BJ (cell line): ENCODE measurements around the gene CFAP92. TPM values are rescaled to one million over a fixed set of nuclear protein-coding genes. Genes with fewer than 3 reads are reported as not detected.

ENCODE experiments used
- CTCF ChIA-PET: fragments of 350-600 bp; formaldehyde crosslinking; extraction: SDS; loops from one replicate; lab custom pipeline; 2021; ENCODE audit warnings: antibody characterized with exemption, inconsistent platforms; lab: Yijun Ruan, JAX
- POLR2A ChIA-PET: fragments of 300-600 bp; sonication (Branson Sonifier 250); formaldehyde crosslinking; extraction: SDS; loops from one replicate; lab custom pipeline; 2021; ENCODE audit warnings: antibody characterized with exemption; lab: Charles Lee
- DNase-seq: peaks from one replicate; pipeline ENCODE4 v3.0.0-alpha.2; 2011; ENCODE audit warnings: low read depth
- H3K27me3 ChIP-seq: 2 replicates; pipeline ENCODE4 v1.6.0; 2011; ENCODE audit warnings: low read length; ENCODE audit not compliant: control insufficient read depth, insufficient read depth
- H3K36me3 ChIP-seq: 2 replicates; pipeline ENCODE4 v1.5.1; 2011; ENCODE audit warnings: low read length; ENCODE audit not compliant: control insufficient read depth, insufficient read depth
- H3K4me3 ChIP-seq: 2 replicates; pipeline ENCODE4 v1.5.1; 2011; ENCODE audit warnings: low read depth, mild to moderate bottlenecking, control low read depth, low read length
- CTCF ChIP-seq: IDR thresholded peaks from 2 replicates; pipeline ENCODE4 v1.5.1; 2011; ENCODE audit warnings: low read depth, mild to moderate bottlenecking, control low read depth, inconsistent platforms, low read length, moderate library complexity; ENCODE audit not compliant: insufficient read depth
- polyA plus RNA-seq: library from polyadenylated mRNA; depleted of rRNA; stranded (reverse); fragments of >200 nt; gene quantifications from 2 replicates; pipeline ENCODE4 v1.2.3, GENCODE V29; 2011

Gene CFAP92
- polyA plus RNA-seq, 1 experiment: not detected

DNA sequence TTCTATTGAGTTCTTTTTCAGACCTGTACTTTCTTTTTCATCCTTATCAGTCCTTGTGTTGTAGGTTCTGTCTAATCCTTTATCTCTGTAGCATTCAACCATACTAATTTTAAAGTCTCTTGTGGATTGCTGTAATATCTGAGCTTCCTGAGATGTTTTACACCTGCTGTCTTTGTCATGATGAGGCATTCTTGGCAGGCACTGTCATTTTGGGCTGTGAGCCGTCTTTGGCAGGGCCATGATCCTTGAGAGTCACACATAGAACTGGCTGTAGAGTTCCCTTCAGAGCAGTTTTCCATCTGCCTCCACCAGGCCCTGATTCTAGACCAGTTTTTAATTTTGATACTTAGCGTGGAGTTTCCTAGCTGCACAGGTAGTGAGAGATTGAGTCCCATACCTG, 13.9 kb upstream of the CFAP92 start:
- ChIA-PET CTCF (interaction anchor here (0.8 to 1.1 kb wide), 2 partner anchors 9 to 12 kb away, joined by 3 read pairs; no protein-coding TSS in a partner anchor), POLR2A (no interaction called here)
- no peak for DNase-seq
- Histone ChIP-seq H3K4me3 (no peak overlapping the region), H3K27me3 (peaks cover 21% of the 10 kb centered on the region), H3K36me3 (no peaks in the 10 kb centered on the region)
- TF ChIP-seq CTCF: no peak

- no peak for TF ChIP-seq CTCF
- ChIA-PET CTCF (no interaction called here), POLR2A (no interaction called here)
- no peak overlapping the region for H3K4me3 ChIP-seq
- no peak for DNase-seq
- no peaks in the 10 kb centered on the region for H3K36me3 ChIP-seq
- H3K27me3 ChIP-seq: peaks cover 29% of the 10 kb centered on the region
Observed at GRCh38 chr3:129006864-129007263, 13.0 kb upstream of the CFAP92 start.

DNA sequence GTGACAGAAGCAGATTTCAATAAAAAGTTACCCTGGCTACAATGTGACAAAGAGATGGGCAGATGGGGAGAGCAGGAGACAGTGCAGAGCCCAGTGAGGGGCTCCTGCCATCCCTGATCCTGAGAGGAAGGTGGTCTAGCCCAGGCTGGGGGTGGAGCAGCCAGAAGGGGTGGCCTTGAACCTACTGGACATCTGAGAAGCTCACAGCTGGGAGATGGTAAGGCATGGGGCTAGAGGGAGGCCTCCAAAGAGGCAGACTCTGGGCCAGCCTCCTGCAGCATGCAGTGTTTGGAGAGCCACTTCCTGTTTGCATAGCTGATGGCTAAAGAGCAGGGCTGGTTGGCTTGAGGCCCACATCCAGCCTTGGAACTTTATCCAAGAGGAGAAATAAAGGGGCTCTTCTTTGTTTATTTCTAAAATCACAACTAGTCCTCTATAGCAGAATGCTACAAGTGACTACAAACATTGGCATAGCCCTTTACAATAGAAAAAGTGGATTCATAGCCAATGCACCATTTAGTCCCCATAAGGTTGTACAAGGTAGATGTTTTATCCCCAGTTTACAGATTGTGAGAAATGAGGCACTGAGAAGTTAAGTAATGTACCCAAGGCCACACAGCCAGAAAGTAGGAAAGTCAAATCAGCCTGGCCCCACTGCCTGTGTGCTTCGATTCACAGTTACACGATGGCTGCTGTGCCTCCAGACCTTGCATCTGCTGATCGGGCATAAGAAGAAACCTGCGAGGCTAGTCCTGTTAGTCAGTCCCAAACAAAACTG, 11.8 kb upstream of the CFAP92 start:
- no peak for DNase-seq
- POLR2A ChIA-PET: no interaction called here
- Histone ChIP-seq H3K36me3 (no peaks in the 10 kb centered on the region), H3K27me3 (peaks cover 35% of the 10 kb centered on the region), H3K4me3 (no peak overlapping the region)
- TF ChIP-seq CTCF: no peak
- CTCF ChIA-PET: interaction anchor here (1.4 kb wide), 1 partner anchor 11 kb away, joined by 3 read pairs; no protein-coding TSS in a partner anchor

- H3K27me3 ChIP-seq: peaks cover 41% of the 10 kb centered on the region
- H3K4me3 ChIP-seq: no peak overlapping the region
- H3K36me3 ChIP-seq: no peaks in the 10 kb centered on the region
- TF ChIP-seq CTCF: no peak
- POLR2A ChIA-PET: interaction anchor here (0.6 kb wide), 1 partner anchor 475 kb away, joined by 10 read pairs; no protein-coding TSS in a partner anchor
- DNase-seq: no peak
- CTCF ChIA-PET: interaction anchor here (0.8 to 1.5 kb wide), 2 partner anchors 12 to 16 kb away, joined by 3 to 4 read pairs; no protein-coding TSS in a partner anchor
Observed at GRCh38 chr3:129004639-129005295, 10.9 kb upstream of the CFAP92 start.

DNA sequence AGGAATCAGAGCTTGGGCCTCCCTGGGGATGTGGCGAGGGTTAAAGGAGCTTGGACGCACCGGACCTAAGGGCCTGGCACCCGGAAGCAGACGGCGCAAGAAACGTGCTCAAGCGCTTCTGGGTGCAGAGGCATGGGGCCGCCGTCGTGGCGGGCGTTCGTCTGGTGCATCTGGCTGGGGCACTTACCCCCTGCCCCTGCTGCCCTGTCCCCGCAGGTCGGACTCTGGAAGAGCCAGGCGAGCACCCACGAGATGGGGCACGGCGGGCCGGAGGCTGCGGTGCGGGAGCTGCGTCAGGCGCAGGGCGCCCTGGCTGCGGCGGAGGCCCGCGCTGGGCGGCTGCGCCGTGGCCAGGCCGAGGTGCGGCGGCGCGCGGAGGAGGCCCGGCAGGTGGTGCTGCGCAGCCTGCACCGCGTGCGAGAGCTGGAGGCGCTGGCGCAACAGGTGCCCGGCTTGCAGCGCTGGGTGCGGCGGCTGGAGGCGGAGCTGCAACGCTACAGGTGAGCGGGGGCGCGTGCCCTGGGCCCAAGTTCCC, 9.8 kb upstream of the CFAP92 start:
- Histone ChIP-seq H3K36me3 (no peaks in the 10 kb centered on the region), H3K27me3 (peaks cover 43% of the 10 kb centered on the region), H3K4me3 (no peak overlapping the region)
- TF ChIP-seq CTCF: no peak
- no peak for DNase-seq
- ChIA-PET POLR2A (no interaction called here), CTCF (interaction anchor here (1.5 kb wide), 1 partner anchor 13 kb away, joined by 3 read pairs; no protein-coding TSS in a partner anchor)
